ENCODE measurements around the gene TMEM80. TPM values are rescaled to one million over a fixed set of nuclear protein-coding genes. Genes with fewer than 3 reads are reported as not detected.

The TMEM80 gene
- total and polyA plus RNA-seq, 2 of the 8 experiments (the other 6 are each of a cell fraction or from before 2014, with no cell fraction given): 8.0 to 16.3 TPM

- TF ChIP-seq, protein P1, sequence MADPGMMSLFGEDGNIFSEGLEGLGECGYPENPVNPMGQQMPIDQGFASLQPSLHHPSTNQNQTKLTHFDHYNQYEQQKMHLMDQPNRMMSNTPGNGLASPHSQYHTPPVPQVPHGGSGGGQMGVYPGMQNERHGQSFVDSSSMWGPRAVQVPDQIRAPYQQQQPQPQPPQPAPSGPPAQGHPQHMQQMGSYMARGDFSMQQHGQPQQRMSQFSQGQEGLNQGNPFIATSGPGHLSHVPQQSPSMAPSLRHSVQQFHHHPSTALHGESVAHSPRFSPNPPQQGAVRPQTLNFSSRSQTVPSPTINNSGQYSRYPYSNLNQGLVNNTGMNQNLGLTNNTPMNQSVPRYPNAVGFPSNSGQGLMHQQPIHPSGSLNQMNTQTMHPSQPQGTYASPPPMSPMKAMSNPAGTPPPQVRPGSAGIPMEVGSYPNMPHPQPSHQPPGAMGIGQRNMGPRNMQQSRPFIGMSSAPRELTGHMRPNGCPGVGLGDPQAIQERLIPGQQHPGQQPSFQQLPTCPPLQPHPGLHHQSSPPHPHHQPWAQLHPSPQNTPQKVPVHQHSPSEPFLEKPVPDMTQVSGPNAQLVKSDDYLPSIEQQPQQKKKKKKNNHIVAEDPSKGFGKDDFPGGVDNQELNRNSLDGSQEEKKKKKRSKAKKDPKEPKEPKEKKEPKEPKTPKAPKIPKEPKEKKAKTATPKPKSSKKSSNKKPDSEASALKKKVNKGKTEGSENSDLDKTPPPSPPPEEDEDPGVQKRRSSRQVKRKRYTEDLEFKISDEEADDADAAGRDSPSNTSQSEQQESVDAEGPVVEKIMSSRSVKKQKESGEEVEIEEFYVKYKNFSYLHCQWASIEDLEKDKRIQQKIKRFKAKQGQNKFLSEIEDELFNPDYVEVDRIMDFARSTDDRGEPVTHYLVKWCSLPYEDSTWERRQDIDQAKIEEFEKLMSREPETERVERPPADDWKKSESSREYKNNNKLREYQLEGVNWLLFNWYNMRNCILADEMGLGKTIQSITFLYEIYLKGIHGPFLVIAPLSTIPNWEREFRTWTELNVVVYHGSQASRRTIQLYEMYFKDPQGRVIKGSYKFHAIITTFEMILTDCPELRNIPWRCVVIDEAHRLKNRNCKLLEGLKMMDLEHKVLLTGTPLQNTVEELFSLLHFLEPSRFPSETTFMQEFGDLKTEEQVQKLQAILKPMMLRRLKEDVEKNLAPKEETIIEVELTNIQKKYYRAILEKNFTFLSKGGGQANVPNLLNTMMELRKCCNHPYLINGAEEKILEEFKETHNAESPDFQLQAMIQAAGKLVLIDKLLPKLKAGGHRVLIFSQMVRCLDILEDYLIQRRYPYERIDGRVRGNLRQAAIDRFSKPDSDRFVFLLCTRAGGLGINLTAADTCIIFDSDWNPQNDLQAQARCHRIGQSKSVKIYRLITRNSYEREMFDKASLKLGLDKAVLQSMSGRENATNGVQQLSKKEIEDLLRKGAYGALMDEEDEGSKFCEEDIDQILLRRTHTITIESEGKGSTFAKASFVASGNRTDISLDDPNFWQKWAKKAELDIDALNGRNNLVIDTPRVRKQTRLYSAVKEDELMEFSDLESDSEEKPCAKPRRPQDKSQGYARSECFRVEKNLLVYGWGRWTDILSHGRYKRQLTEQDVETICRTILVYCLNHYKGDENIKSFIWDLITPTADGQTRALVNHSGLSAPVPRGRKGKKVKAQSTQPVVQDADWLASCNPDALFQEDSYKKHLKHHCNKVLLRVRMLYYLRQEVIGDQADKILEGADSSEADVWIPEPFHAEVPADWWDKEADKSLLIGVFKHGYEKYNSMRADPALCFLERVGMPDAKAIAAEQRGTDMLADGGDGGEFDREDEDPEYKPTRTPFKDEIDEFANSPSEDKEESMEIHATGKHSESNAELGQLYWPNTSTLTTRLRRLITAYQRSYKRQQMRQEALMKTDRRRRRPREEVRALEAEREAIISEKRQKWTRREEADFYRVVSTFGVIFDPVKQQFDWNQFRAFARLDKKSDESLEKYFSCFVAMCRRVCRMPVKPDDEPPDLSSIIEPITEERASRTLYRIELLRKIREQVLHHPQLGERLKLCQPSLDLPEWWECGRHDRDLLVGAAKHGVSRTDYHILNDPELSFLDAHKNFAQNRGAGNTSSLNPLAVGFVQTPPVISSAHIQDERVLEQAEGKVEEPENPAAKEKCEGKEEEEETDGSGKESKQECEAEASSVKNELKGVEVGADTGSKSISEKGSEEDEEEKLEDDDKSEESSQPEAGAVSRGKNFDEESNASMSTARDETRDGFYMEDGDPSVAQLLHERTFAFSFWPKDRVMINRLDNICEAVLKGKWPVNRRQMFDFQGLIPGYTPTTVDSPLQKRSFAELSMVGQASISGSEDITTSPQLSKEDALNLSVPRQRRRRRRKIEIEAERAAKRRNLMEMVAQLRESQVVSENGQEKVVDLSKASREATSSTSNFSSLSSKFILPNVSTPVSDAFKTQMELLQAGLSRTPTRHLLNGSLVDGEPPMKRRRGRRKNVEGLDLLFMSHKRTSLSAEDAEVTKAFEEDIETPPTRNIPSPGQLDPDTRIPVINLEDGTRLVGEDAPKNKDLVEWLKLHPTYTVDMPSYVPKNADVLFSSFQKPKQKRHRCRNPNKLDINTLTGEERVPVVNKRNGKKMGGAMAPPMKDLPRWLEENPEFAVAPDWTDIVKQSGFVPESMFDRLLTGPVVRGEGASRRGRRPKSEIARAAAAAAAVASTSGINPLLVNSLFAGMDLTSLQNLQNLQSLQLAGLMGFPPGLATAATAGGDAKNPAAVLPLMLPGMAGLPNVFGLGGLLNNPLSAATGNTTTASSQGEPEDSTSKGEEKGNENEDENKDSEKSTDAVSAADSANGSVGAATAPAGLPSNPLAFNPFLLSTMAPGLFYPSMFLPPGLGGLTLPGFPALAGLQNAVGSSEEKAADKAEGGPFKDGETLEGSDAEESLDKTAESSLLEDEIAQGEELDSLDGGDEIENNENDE (IDR thresholded peaks at IDR 0.05; ENCODE audit: insufficient replicate concordance, low read length): no peak
- TF ChIP-seq, protein P2, sequence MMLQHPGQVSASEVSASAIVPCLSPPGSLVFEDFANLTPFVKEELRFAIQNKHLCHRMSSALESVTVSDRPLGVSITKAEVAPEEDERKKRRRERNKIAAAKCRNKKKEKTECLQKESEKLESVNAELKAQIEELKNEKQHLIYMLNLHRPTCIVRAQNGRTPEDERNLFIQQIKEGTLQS (IDR thresholded peaks at IDR 0.05; ENCODE audit: insufficient read depth, low read depth, low read length): peak; percentile 65
- TF ChIP-seq TCF12 (IDR thresholded peaks at IDR 0.05; ENCODE audit: low read depth, low read length) (0 out of 2 replicates have a peak, but pooled peaks have one; percentile 31), RAD21 (IDR thresholded peaks at IDR 0.05 in 1 of 2, conservative IDR thresholded peaks at IDR 0.05 in 1 of 2; ENCODE audit: low read depth in 2 of 2, low read length in 2 of 2) (peak; percentile 82 to 92), YY1 (IDR thresholded peaks at IDR 0.05; ENCODE audit: low read depth, low read length) (peak; percentile 39; the same call in 1 of the 2 replicates), E2F6 (IDR thresholded peaks at IDR 0.05) (peak; percentile 36; the same call in 1 of the 2 replicates), KDM1A (IDR thresholded peaks at IDR 0.05; ENCODE audit: borderline replicate concordance, low read length) (no peak)
These were observed 32.5 kb downstream of the TMEM80 start (continued) for GRCh38 chr11:727859-728748.
